NT2/D1 (cell line): Measurements from ENCODE around the gene NAA16.
"Not testable (repeated sequence)": the region's sequence is repeated elsewhere in the genome, so short reads cannot be mapped to it uniquely, and the experiment has no call there.

Source experiments
- DNase-seq: peaks from one replicate; pipeline ENCODE4 v3.0.0-alpha.2; 2011; ENCODE audit warnings: low read depth, low spot score
- H3K27me3 ChIP-seq: 2 replicates; pipeline ENCODE4 v1.6.0; 2011; ENCODE audit warnings: mild to moderate bottlenecking; ENCODE audit not compliant: insufficient read length, insufficient read depth
- H3K36me3 ChIP-seq: 2 replicates; pipeline ENCODE4 v1.6.1; 2011; ENCODE audit warnings: mild to moderate bottlenecking, low read length, mixed read lengths; ENCODE audit not compliant: insufficient read depth, insufficient read length
- H3K4me1 ChIP-seq: 2 replicates; pipeline ENCODE4 v1.5.1; 2011; ENCODE audit not compliant: insufficient read depth, insufficient read length
- H3K4me3 ChIP-seq: 2 replicates; pipeline ENCODE4 v1.5.1; 2011; ENCODE audit warnings: low read depth; ENCODE audit not compliant: insufficient read length
- H3K9ac ChIP-seq: 2 replicates; pipeline ENCODE4 v1.6.0; 2011; ENCODE audit warnings: low read depth; ENCODE audit not compliant: insufficient read length
- H3K9me3 ChIP-seq: 2 replicates; pipeline ENCODE4 v1.5.1; 2011; ENCODE audit warnings: mild to moderate bottlenecking, low read length; ENCODE audit not compliant: insufficient read depth
- SUZ12 ChIP-seq: IDR thresholded peaks from 2 replicates; pipeline ENCODE4 v1.6.1; 2011; ENCODE audit not compliant: insufficient read length, insufficient read depth; ENCODE audit errors: extremely low read depth
- YY1 ChIP-seq: IDR thresholded peaks from 2 replicates; pipeline ENCODE4 v1.6.1; 2011; ENCODE audit not compliant: insufficient read length, insufficient read depth
- ZNF274 ChIP-seq: IDR thresholded peaks from 2 replicates; pipeline ENCODE4 v1.6.1; 2011; ENCODE audit warnings: mild to moderate bottlenecking, low read depth, low read length

NAA16 gene

GRCh38 chr13:41411522-41411921 is 100.5 kb downstream of the NAA16 start:
- H3K9ac ChIP-seq: no peak overlapping the region
- H3K4me1 ChIP-seq: no peaks in the 10 kb centered on the region
- no peaks in the 10 kb centered on the region for H3K36me3 ChIP-seq
- H3K27me3 ChIP-seq: no peaks in the 10 kb centered on the region
- TF ChIP-seq ZNF274: no peak
- TF ChIP-seq YY1: no peak
- TF ChIP-seq SUZ12: no peak
- no peaks in the 10 kb centered on the region for H3K9me3 ChIP-seq
- DNase-seq: peak; percentile 20
- no peak overlapping the region for H3K4me3 ChIP-seq

- no peak for DNase-seq
- Histone ChIP-seq H3K27me3 (no peaks in the 10 kb centered on the region), H3K4me1 (no peaks in the 10 kb centered on the region), H3K36me3 (no peaks in the 10 kb centered on the region), H3K9me3 (peaks cover 6% of the 10 kb centered on the region; the same call in 1 of the 2 replicates), H3K4me3 (no peak overlapping the region), H3K9ac (no peak overlapping the region)
- TF ChIP-seq SUZ12: no peak
- no peak for TF ChIP-seq ZNF274
- TF ChIP-seq YY1: no peak
Measured at GRCh38 chr13:41413872-41414271, 102.8 kb downstream of the NAA16 start.

GRCh38 chr13:41416276-41416675 is 105.2 kb downstream of the NAA16 start:
- Histone ChIP-seq H3K36me3 (no peaks in the 10 kb centered on the region), H3K9ac (no peak overlapping the region), H3K27me3 (no peaks in the 10 kb centered on the region), H3K4me3 (no peak overlapping the region), H3K9me3 (peaks cover 6% of the 10 kb centered on the region; the same call in 1 of the 2 replicates), H3K4me1 (no peaks in the 10 kb centered on the region)
- no peak for DNase-seq
- no peak for TF ChIP-seq ZNF274
- TF ChIP-seq SUZ12: no peak
- no peak for TF ChIP-seq YY1

GRCh38 chr13:41418027-41418426 is 107.0 kb downstream of the NAA16 start:
- Histone ChIP-seq H3K4me3 (no peak overlapping the region), H3K9me3 (peaks cover 6% of the 10 kb centered on the region; the same call in 1 of the 2 replicates), H3K27me3 (no peaks in the 10 kb centered on the region), H3K9ac (no peak overlapping the region), H3K4me1 (no peaks in the 10 kb centered on the region), H3K36me3 (no peaks in the 10 kb centered on the region)
- TF ChIP-seq ZNF274 (no peak), SUZ12 (no peak), YY1 (no peak)
- no peak for DNase-seq

GRCh38 chr13:41418731-41419130 is 107.7 kb downstream of the NAA16 start:
- H3K9ac ChIP-seq: no peak overlapping the region
- H3K36me3 ChIP-seq: no peaks in the 10 kb centered on the region
- H3K27me3 ChIP-seq: no peaks in the 10 kb centered on the region
- no peak for DNase-seq
- H3K4me1 ChIP-seq: no peaks in the 10 kb centered on the region
- H3K4me3 ChIP-seq: no peak overlapping the region
- no peak for TF ChIP-seq SUZ12
- no peak for TF ChIP-seq ZNF274
- no peak for TF ChIP-seq YY1
- peaks cover 6% of the 10 kb centered on the region; the same call in 1 of the 2 replicates for H3K9me3 ChIP-seq

- Histone ChIP-seq H3K4me1 (no peaks in the 10 kb centered on the region), H3K9me3 (peaks cover 6% of the 10 kb centered on the region; the same call in 1 of the 2 replicates), H3K9ac (no peak overlapping the region), H3K4me3 (no peak overlapping the region), H3K27me3 (no peaks in the 10 kb centered on the region), H3K36me3 (no peaks in the 10 kb centered on the region)
- no peak for TF ChIP-seq YY1
- TF ChIP-seq ZNF274: no peak
- no peak for TF ChIP-seq SUZ12
- DNase-seq: no peak
Measured at GRCh38 chr13:41419206-41419605, 108.1 kb downstream of the NAA16 start.

- no peaks in the 10 kb centered on the region for H3K36me3 ChIP-seq
- no peak for TF ChIP-seq YY1
- TF ChIP-seq SUZ12: no peak
- no peak for TF ChIP-seq ZNF274
- H3K4me3 ChIP-seq: no peak overlapping the region
- no peak for DNase-seq
- no peaks in the 10 kb centered on the region for H3K4me1 ChIP-seq
- peaks cover 6% of the 10 kb centered on the region; the same call in 1 of the 2 replicates for H3K9me3 ChIP-seq
- H3K27me3 ChIP-seq: no peaks in the 10 kb centered on the region
- H3K9ac ChIP-seq: no peak overlapping the region
Measured at GRCh38 chr13:41420146-41420545, 109.1 kb downstream of the NAA16 start.

- H3K4me1 ChIP-seq, H3K27me3 ChIP-seq, H3K9ac ChIP-seq, H3K4me3 ChIP-seq, DNase-seq, H3K9me3 ChIP-seq, H3K36me3 ChIP-seq: not testable (repeated sequence)
Measured at GRCh38 chr13:41421330-41421729, 110.3 kb downstream of the NAA16 start.

- H3K4me3 ChIP-seq, H3K27me3 ChIP-seq, H3K4me1 ChIP-seq, H3K9me3 ChIP-seq, DNase-seq, H3K36me3 ChIP-seq, H3K9ac ChIP-seq: not testable (repeated sequence)
Measured at GRCh38 chr13:41421983-41422382, 110.9 kb downstream of the NAA16 start.

GRCh38 chr13:41423259-41423658 is 112.2 kb downstream of the NAA16 start:
- H3K9me3 ChIP-seq, H3K9ac ChIP-seq, H3K4me1 ChIP-seq, H3K36me3 ChIP-seq, H3K27me3 ChIP-seq, H3K4me3 ChIP-seq, DNase-seq: not testable (repeated sequence)

GRCh38 chr13:41424675-41425074 is 113.6 kb downstream of the NAA16 start:
- not testable (repeated sequence) for DNase-seq, H3K4me1 ChIP-seq, H3K9ac ChIP-seq, H3K27me3 ChIP-seq, H3K36me3 ChIP-seq, H3K4me3 ChIP-seq, H3K9me3 ChIP-seq
